RWPE1 (cell line): Measurements from ENCODE around the gene RNU2-1.
"Not testable (repeated sequence)": the region's sequence is repeated elsewhere in the genome, so short reads cannot be mapped to it uniquely, and the experiment has no call there.

Experiments
- CTCF ChIA-PET: fragments of 350-600 bp; sonication (Branson Sonifier 250); formaldehyde crosslinking; extraction: SDS; loops from one replicate; lab custom pipeline; 2021; lab: Yijun Ruan, JAX
- POLR2A ChIA-PET: fragments of 400-600 bp; formaldehyde crosslinking; extraction: SDS; loops from one replicate; lab custom pipeline; 2020; ENCODE audit warnings: antibody characterized with exemption; ENCODE audit not compliant: low non-redundant PET; lab: Yijun Ruan, JAX
- DNase-seq: peaks from one replicate; pipeline ENCODE4 v3.0.0; 2012; ENCODE audit warnings: low spot score
- H3K27ac ChIP-seq: fragments of 450-650 bp; 2 replicates; pipeline ENCODE4 v1.5.1; 2017

Gene RNU2-1

DNA sequence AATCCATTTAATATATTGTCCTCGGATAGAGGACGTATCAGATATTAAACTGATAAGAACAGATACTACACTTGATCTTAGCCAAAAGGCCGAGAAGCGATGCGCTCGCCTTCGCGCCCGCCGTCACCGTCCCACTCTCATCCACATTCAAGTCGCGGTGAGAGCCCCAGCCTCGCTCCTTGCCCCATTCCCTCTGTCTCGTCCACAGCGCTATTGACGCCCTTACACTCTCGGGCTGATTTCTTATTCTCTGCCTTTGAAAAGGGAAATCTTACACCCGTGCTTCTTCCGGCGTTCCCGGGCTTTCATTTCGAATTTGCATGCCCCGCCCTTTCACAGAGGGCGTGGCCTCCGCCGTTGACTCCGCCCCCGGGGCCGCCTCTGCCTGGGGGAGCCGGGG, at the start of gene RNU2-1:
Gene RNU2-1, minus strand, starts transcription at position 101 of the 400 bp plus-strand sequence.
- H3K27ac ChIP-seq, CTCF ChIA-PET, POLR2A ChIA-PET, DNase-seq: not testable (repeated sequence)

DNA sequence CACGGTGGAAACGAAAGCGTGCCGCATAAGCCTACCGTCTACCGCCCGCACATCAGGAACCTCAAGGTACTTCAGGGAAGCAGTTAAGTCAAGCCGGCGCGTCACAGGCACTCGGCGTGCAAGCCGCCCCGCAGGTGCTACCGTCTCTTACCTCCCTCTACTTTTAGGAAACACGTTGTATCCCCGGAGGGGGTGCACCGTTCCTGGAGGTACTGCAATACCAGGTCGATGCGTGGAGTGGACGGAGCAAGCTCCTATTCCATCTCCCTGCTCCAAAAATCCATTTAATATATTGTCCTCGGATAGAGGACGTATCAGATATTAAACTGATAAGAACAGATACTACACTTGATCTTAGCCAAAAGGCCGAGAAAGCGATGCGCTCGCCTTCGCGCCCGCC, 39.1 kb upstream of the RNU2-1 start:
- POLR2A ChIA-PET, H3K27ac ChIP-seq, CTCF ChIA-PET, DNase-seq: not testable (repeated sequence)

DNA sequence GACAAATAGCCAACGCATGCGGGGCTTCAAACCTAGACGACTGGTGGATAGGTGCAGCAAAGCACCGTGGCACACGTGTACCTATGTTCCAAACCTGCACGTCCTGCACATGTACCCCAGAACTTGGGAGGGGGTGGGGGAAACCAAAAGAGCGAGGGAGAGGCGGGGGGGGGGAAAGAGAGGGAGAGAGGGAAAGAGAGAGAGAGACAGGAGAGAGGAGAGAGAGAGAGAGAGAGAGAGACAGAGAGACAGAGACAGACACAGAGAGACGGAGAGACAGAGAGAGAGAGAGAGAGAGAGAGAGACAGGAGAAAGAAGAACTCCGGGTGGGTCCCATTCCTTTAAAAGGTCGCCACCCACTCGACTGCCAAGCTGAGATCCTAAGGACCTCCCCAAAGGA, 38.7 kb upstream of the RNU2-1 start:
- DNase-seq, H3K27ac ChIP-seq, POLR2A ChIA-PET, CTCF ChIA-PET: not testable (repeated sequence)

DNA sequence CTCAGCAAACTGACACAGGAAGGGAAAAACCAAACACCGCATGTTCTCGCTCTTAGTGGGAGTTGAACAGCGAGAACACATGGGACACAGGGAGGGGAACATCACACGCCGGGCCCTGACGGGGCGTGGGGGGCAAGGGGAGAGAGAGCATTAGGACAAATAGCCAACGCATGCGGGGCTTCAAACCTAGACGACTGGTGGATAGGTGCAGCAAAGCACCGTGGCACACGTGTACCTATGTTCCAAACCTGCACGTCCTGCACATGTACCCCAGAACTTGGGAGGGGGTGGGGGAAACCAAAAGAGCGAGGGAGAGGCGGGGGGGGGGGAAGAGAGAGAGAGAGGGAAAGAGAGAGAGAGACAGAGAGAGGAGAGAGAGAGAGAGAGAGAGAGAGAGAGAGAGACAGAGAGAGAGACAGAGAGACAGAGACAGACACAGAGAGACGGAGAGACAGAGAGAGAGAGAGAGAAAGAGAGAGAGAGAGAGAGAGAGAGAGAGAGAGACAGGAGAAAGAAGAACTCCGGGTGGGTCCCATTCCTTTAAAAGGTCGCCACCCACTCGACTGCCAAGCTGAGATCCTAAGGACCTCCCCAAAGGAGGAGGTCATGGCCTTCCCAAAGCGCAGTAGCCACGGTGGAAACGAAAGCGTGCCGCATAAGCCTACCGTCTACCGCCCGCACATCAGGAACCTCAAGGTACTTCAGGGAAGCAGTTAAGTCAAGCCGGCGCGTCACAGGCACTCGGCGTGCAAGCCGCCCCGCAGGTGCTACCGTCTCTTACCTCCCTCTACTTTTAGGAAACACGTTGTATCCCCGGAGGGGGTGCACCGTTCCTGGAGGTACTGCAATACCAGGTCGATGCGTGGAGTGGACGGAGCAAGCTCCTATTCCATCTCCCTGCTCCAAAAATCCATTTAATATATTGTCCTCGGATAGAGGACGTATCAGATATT, 37.1 kb upstream of the RNU2-1 start:
- POLR2A ChIA-PET, CTCF ChIA-PET, H3K27ac ChIP-seq, DNase-seq: not testable (repeated sequence)

DNA sequence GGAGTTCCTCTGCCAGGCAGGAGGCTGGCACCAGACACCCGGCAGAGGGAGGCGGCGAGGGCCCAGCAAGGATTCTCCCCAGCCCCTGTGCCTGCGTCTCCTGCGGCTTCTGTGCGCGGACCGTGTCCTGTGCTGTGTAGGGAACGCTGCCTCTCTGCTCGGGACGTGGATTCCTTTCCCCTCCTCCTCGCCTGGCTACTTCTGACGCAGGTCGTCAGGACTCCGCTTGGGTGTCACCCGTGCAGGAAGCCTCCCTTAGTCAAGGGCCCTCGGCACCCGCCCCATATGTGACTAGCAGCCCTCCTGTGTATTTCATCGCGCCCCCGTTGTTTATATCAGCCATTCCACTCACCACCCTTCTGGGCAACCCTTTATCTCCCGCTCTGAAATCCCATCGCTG, 12.7 kb upstream of the RNU2-1 start:
- DNase-seq, CTCF ChIA-PET, H3K27ac ChIP-seq, POLR2A ChIA-PET: not testable (repeated sequence)

DNA sequence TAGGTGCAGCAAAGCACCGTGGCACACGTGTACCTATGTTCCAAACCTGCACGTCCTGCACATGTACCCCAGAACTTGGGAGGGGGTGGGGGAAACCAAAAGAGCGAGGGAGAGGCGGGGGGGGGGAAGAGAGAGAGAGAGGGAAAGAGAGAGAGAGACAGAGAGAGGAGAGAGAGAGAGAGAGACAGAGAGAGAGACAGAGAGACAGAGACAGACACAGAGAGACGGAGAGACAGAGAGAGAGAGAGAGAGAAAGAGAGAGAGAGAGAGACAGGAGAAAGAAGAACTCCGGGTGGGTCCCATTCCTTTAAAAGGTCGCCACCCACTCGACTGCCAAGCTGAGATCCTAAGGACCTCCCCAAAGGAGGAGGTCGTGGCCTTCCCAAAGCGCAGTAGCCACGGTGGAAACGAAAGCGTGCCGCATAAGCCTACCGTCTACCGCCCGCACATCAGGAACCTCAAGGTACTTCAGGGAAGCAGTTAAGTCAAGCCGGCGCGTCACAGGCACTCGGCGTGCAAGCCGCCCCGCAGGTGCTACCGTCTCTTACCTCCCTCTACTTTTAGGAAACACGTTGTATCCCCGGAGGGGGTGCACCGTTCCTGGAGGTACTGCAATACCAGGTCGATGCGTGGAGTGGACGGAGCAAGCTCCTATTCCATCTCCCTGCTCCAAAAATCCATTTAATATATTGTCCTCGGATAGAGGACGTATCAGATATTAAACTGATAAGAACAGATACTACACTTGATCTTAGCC, 7.0 kb upstream of the RNU2-1 start:
- POLR2A ChIA-PET, DNase-seq, H3K27ac ChIP-seq, CTCF ChIA-PET: not testable (repeated sequence)

DNA sequence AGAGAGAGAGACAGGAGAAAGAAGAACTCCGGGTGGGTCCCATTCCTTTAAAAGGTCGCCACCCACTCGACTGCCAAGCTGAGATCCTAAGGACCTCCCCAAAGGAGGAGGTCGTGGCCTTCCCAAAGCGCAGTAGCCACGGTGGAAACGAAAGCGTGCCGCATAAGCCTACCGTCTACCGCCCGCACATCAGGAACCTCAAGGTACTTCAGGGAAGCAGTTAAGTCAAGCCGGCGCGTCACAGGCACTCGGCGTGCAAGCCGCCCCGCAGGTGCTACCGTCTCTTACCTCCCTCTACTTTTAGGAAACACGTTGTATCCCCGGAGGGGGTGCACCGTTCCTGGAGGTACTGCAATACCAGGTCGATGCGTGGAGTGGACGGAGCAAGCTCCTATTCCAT, 5.8 kb upstream of the RNU2-1 start:
- H3K27ac ChIP-seq, POLR2A ChIA-PET, DNase-seq, CTCF ChIA-PET: not testable (repeated sequence)

DNA sequence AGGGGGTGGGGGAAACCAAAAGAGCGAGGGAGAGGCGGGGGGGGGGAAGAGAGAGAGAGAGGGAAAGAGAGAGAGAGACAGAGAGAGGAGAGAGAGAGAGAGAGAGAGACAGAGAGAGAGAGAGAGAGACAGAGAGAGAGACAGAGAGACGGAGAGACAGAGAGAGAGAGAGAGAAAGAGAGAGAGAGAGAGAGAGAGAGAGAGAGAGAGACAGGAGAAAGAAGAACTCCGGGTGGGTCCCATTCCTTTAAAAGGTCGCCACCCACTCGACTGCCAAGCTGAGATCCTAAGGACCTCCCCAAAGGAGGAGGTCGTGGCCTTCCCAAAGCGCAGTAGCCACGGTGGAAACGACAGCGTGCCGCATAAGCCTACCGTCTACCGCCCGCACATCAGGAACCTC, 514 bp downstream of the RNU2-1 start:
- H3K27ac ChIP-seq, DNase-seq, CTCF ChIA-PET, POLR2A ChIA-PET: not testable (repeated sequence)

DNA sequence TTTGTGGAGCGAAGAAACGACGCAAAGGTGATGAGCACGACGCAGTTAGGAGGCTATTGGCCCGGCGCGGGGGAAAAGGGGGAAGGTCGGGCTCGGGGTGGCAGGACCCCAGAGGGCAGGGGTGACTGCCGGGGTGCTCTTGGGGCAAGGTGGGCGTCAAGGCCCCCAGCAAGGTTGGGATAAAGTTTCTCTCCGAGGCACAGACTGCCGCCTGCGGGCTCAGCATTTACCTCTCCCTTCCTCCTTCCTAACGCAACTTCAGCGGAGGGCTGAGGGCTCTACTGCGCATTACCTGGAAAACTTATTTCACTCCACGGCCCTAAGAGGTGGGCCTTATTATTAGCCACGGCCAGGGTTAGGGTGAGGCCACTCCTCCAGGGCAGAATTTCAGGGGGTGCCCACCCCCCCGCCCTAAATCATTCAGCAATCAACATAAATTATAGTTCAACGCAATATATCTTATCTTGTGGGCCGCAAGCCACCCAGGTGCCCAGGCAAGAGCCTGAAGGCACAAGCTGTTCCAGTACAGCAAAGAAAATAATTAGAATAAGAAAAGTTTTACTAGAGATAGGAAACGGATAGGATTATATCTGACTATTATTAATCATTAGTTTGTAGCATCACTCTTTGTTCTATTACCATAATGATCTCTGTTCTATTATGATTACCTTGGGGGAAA, 1.6 kb downstream of the RNU2-1 start:
- peak overlapping the region; percentile 32; the same call in 1 of the 2 replicates for H3K27ac ChIP-seq
- POLR2A ChIA-PET, DNase-seq, CTCF ChIA-PET: not testable (repeated sequence)

DNA sequence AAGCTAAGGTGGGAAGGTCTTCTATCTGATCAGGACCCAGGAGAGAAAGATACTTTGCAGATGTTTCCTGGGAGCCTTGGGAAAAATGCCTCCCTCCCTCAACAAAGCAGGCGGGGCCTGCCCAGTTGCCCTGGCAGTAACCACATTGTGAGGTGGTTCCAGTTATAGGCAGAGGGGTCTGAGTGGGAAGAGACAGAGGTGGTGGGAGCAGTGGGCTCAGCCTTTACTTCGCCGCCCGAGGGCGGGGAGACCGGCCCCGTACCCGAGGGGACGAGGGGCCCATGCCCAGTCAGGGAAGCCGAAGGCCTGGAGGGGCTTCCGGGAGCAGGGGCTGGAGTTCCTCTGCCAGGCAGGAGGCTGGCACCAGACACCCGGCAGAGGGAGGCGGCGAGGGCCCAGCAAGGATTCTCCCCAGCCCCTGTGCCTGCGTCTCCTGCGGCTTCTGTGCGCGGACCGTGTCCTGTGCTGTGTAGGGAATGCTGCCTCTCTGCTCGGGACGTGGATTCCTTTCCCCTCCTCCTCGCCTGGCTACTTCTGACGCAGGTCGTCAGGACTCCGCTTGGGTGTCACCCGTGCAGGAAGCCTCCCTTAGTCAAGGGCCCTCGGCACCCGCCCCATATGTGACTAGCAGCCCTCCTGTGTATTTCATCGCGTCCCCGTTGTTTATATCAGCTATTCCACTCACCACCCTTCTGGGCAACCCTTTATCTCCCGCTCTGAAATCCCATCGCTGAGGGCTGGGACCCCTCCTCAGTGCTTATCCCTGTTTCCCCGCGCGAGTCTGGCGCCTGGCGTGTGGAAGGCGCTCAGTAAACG, 2.4 kb downstream of the RNU2-1 start:
- POLR2A ChIA-PET, DNase-seq, CTCF ChIA-PET: not testable (repeated sequence)
- peak overlapping the region; percentile 19 for H3K27ac ChIP-seq

DNA sequence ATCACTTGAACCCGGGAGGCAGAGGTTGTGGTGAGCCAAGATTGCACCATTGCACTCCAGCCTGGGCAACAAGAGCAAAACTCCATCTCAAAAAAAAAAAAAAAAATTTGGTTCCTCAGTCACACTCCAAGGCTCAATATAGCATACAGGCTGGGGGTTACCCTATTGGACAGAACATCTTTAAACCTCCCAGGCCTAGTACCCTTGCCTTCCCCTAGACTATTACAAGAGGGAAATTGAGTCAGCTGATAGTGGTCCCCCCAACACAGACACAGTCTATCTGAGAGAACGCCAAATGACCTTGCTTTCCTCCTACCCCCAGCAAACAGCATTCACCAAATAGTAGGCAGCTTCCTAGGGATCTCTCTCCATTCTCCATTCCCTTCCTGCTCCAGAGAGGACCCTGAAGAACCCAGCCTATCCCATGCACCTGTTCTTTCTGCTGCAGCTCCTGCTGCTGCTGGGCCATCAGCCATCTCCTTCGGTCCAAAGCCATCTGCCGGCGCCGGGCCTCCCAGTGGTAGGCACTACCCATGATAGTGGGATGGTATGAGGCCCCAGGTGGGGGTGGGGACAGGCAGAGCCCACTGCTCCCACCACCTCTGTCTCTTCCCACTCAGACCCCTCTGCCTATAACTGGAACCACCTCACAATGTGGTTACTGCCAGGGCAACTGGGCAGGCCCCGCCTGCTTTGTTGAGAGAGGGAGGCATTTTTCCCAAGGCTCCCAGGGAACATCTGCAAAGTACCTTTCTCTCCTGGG, 5.6 kb downstream of the RNU2-1 start, which contains the start of gene CCDC200:
Gene CCDC200, minus strand, starts transcription at position 604 of the 763 bp plus-strand sequence. Its CDS starts 69 bp downstream, at position 535.
- CTCF ChIA-PET, DNase-seq, H3K27ac ChIP-seq, POLR2A ChIA-PET: not testable (repeated sequence)
